Measurements from ENCODE around the gene RGS9BP. TPM values are rescaled to one million over a fixed set of nuclear protein-coding genes. Genes with fewer than 3 reads are reported as not detected.

RGS9BP gene
- total and polyA plus RNA-seq, 8 donors = 0.06 to 0.68 (median 0.08) TPM; not detected in 3

GRCh38 chr19:32637480-32637879 is 38.2 kb upstream of the RGS9BP start:
- Histone ChIP-seq H3K36me3 (peaks cover 0 to 85% of the 10 kb centered on the region in 2 donors), H3K27ac (no peak overlapping the region), H3K4me1 (no peaks in the 10 kb centered on the region), H3K27me3 (no peaks in the 10 kb centered on the region), H3K4me3 (no peak overlapping the region), H3K9me3 (no peaks in the 10 kb centered on the region)
- intact Hi-C loops (cut with DNase I) = no loop called here
- no peak for DNase-seq
- no peak for ATAC-seq
- no peak for TF ChIP-seq CTCF (IDR thresholded peaks at IDR 0.05)

GRCh38 chr19:32638625-32639024 is 37.0 kb upstream of the RGS9BP start:
- Histone ChIP-seq H3K27me3 (no peaks in the 10 kb centered on the region), H3K4me3 (no peak overlapping the region), H3K9me3 (no peaks in the 10 kb centered on the region), H3K27ac (no peak overlapping the region), H3K36me3 (peaks cover 0 to 93% of the 10 kb centered on the region in 2 donors), H3K4me1 (no peaks in the 10 kb centered on the region)
- no peak for DNase-seq
- no peak for ATAC-seq
- intact Hi-C loops (cut with DNase I) = no loop called here
- TF ChIP-seq CTCF (IDR thresholded peaks at IDR 0.05) = no peak

GRCh38 chr19:32642771-32643170 is 32.9 kb upstream of the RGS9BP start:
- intact Hi-C loops (cut with DNase I) = no loop called here
- DNase-seq (no peak), ATAC-seq (no peak)
- TF ChIP-seq CTCF (IDR thresholded peaks at IDR 0.05) = no peak
- no peaks in the 10 kb centered on the region for H3K9me3 ChIP-seq
- peaks cover 0 to 98% of the 10 kb centered on the region in 2 donors for H3K36me3 ChIP-seq
- H3K27ac ChIP-seq = no peak overlapping the region
- H3K27me3 ChIP-seq = no peaks in the 10 kb centered on the region
- H3K4me3 ChIP-seq = no peak overlapping the region
- no peaks in the 10 kb centered on the region for H3K4me1 ChIP-seq

GRCh38 chr19:32646556-32646955 is 29.1 kb upstream of the RGS9BP start:
- peaks cover 0 to 81% of the 10 kb centered on the region in 2 donors for H3K36me3 ChIP-seq
- H3K4me3 ChIP-seq = no peak overlapping the region
- no peaks in the 10 kb centered on the region for H3K27me3 ChIP-seq
- intact Hi-C loops (cut with DNase I) = no loop called here
- no peak for ATAC-seq
- H3K4me1 ChIP-seq = peaks cover 0 to 2% of the 10 kb centered on the region in 2 donors
- DNase-seq = no peak
- H3K27ac ChIP-seq = no peak overlapping the region
- H3K9me3 ChIP-seq = no peaks in the 10 kb centered on the region
- no peak for TF ChIP-seq CTCF (IDR thresholded peaks at IDR 0.05)

GRCh38 chr19:32647361-32647760 is 28.3 kb upstream of the RGS9BP start:
- H3K9me3 ChIP-seq = no peaks in the 10 kb centered on the region
- no peak overlapping the region for H3K27ac ChIP-seq
- no peak for TF ChIP-seq CTCF (IDR thresholded peaks at IDR 0.05)
- peaks cover 0 to 73% of the 10 kb centered on the region in 2 donors for H3K36me3 ChIP-seq
- intact Hi-C loops (cut with DNase I) = no loop called here
- no peaks in the 10 kb centered on the region for H3K27me3 ChIP-seq
- no peak for DNase-seq
- ATAC-seq = no peak
- H3K4me3 ChIP-seq = no peak overlapping the region
- peaks cover 0 to 10% of the 10 kb centered on the region in 2 donors for H3K4me1 ChIP-seq
